ENCODE data around the gene FAM50B. TPM values are rescaled to one million over a fixed set of nuclear protein-coding genes. Genes with fewer than 3 reads are reported as not detected.

The FAM50B gene
- polyA plus RNA-seq, 4 donors = 9.3 to 13.0 (median 11.1) TPM

DNA sequence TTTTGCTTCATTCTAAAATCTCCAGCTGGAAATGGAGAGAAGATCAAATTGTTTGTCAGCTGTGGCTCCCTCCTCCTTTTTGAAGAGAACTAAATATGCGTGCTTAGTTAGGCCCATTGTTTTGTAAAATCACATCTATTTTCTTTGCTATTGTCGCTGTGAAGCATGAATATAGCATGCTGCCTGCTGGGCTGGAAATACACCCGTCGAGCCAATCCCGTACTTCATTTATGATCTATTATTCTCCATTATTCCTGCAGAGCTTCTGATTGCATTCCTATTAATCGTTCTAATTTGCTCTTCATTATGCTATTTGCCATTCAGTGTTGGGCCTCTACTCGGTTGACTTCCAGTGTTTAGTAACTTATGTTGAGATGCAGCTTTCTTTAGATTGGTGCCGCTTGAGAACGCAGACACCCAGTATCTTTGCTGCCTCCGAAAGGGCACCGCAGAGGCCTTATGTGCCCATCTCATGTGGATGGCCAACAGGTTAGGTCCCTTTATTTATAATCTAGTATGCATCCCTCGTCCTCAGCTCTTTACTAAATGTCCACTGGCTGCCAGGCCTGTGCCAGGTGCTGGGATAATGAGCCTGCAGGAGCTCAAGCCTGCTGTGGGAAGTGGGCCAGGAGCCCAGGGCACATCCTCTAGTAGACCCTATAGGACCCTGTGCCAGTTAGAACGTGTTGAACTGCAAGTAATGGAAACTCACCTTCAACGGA lies 45.6 kb downstream of the FAM50B start:
- Histone ChIP-seq H3K27ac (ENCODE audit: low read depth in 1 of 3, low read length in 2 of 3) (no peak overlapping the region), H3K27me3 (ENCODE audit: control insufficient read depth in 3 of 3, insufficient read depth in 3 of 3, low read length in 3 of 3) (no peaks in the 10 kb centered on the region), H3K4me3 (ENCODE audit: low read depth in 1 of 3, low read length in 3 of 3) (no peak overlapping the region), H3K9me3 (ENCODE audit: control insufficient read depth in 2 of 2, insufficient read depth in 1 of 2, low read depth in 1 of 2, low read length in 1 of 2) (peaks cover 0 to 9% of the 10 kb centered on the region in 2 donors), H3K36me3 (ENCODE audit: control insufficient read depth in 3 of 3, insufficient read depth in 2 of 3, low read depth in 1 of 3, low read length in 3 of 3) (no peaks in the 10 kb centered on the region), H3K4me1 (ENCODE audit: control insufficient read depth in 3 of 3, insufficient read depth in 2 of 3, low read depth in 1 of 3, low read length in 2 of 3) (peaks cover 0 to 34% (median 0%) of the 10 kb centered on the region in 3 donors)
- no peak for DNase-seq
- FAIRE-seq = no peak
- 88 to 90% (median 88%) methylated on average over 14 of the region's 14 CpGs for WGBS, 3 donors

DNA sequence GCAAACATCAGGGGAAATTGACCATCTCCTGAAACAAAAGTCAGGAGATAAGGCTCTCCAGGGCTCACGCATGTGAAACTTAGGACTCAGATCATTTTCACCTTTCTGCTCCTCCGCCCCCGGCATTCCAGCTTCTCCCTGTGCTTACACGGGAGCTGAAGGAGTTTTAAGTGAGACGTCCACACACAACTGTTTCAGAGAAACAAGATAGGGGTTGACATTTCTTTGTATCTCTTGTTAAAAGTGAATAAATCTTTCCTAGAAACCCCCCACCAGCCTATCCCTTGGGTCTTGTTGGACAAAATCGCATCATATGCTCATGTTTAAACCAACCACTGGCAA lies 46.1 kb downstream of the FAM50B start:
- Histone ChIP-seq H3K9me3 (ENCODE audit: control insufficient read depth in 2 of 2, insufficient read depth in 1 of 2, low read depth in 1 of 2, low read length in 1 of 2) (peaks cover 0 to 9% of the 10 kb centered on the region in 2 donors), H3K36me3 (ENCODE audit: control insufficient read depth in 3 of 3, insufficient read depth in 2 of 3, low read depth in 1 of 3, low read length in 3 of 3) (no peaks in the 10 kb centered on the region), H3K4me1 (ENCODE audit: control insufficient read depth in 3 of 3, insufficient read depth in 2 of 3, low read depth in 1 of 3, low read length in 2 of 3) (peaks cover 0 to 34% (median 0%) of the 10 kb centered on the region in 3 donors), H3K4me3 (ENCODE audit: low read depth in 1 of 3, low read length in 3 of 3) (no peak overlapping the region), H3K27ac (ENCODE audit: low read depth in 1 of 3, low read length in 2 of 3) (no peak overlapping the region), H3K27me3 (ENCODE audit: control insufficient read depth in 3 of 3, insufficient read depth in 3 of 3, low read length in 3 of 3) (no peaks in the 10 kb centered on the region)
- FAIRE-seq = no peak
- 85 to 94% (median 90%) methylated on average over 6 of the region's 6 CpGs for WGBS, 3 donors
- no peak for DNase-seq

- no peak for DNase-seq
- Histone ChIP-seq H3K36me3 (ENCODE audit: control insufficient read depth in 3 of 3, insufficient read depth in 2 of 3, low read depth in 1 of 3, low read length in 3 of 3) (no peaks in the 10 kb centered on the region), H3K27ac (ENCODE audit: low read depth in 1 of 3, low read length in 2 of 3) (no peak overlapping the region), H3K27me3 (ENCODE audit: control insufficient read depth in 3 of 3, insufficient read depth in 3 of 3, low read length in 3 of 3) (no peaks in the 10 kb centered on the region), H3K4me1 (ENCODE audit: control insufficient read depth in 3 of 3, insufficient read depth in 2 of 3, low read depth in 1 of 3, low read length in 2 of 3) (peaks cover 0 to 34% (median 0%) of the 10 kb centered on the region in 3 donors), H3K9me3 (ENCODE audit: control insufficient read depth in 2 of 2, insufficient read depth in 1 of 2, low read depth in 1 of 2, low read length in 1 of 2) (peaks cover 0 to 5% of the 10 kb centered on the region in 2 donors), H3K4me3 (ENCODE audit: low read depth in 1 of 3, low read length in 3 of 3) (no peak overlapping the region)
- 80 to 90% (median 81%) methylated on average over 5 of the region's 5 CpGs for WGBS, 3 donors
- no peak for FAIRE-seq
Measured at GRCh38 chr6:3895805-3896204, 46.6 kb downstream of the FAM50B start.

- no peaks in the 10 kb centered on the region for H3K27me3 ChIP-seq (ENCODE audit: control insufficient read depth in 3 of 3, insufficient read depth in 3 of 3, low read length in 3 of 3)
- FAIRE-seq (no peak), DNase-seq (no peak)
- 93 to 95% (median 94%) methylated on average over 14 of the region's 14 CpGs for WGBS, 3 donors
- no peak overlapping the region for H3K27ac ChIP-seq (ENCODE audit: low read depth in 1 of 3, low read length in 2 of 3)
- H3K36me3 ChIP-seq (ENCODE audit: control insufficient read depth in 3 of 3, insufficient read depth in 2 of 3, low read depth in 1 of 3, low read length in 3 of 3) = no peaks in the 10 kb centered on the region
- H3K9me3 ChIP-seq (ENCODE audit: control insufficient read depth in 2 of 2, insufficient read depth in 1 of 2, low read depth in 1 of 2, low read length in 1 of 2) = peaks cover 0 to 2% of the 10 kb centered on the region in 2 donors
- H3K4me1 ChIP-seq (ENCODE audit: control insufficient read depth in 3 of 3, insufficient read depth in 2 of 3, low read depth in 1 of 3, low read length in 2 of 3) = peaks cover 0 to 17% (median 0%) of the 10 kb centered on the region in 3 donors
- no peak overlapping the region for H3K4me3 ChIP-seq (ENCODE audit: low read depth in 1 of 3, low read length in 3 of 3)
Measured at GRCh38 chr6:3898265-3898994, 49.3 kb downstream of the FAM50B start.

- Histone ChIP-seq H3K4me3 (ENCODE audit: low read depth in 1 of 3, low read length in 3 of 3) (no peak overlapping the region), H3K4me1 (ENCODE audit: control insufficient read depth in 3 of 3, insufficient read depth in 2 of 3, low read depth in 1 of 3, low read length in 2 of 3) (peaks cover 0 to 12% (median 0%) of the 10 kb centered on the region in 3 donors), H3K9me3 (ENCODE audit: control insufficient read depth in 2 of 2, insufficient read depth in 1 of 2, low read depth in 1 of 2, low read length in 1 of 2) (no peaks in the 10 kb centered on the region), H3K27ac (ENCODE audit: low read depth in 1 of 3, low read length in 2 of 3) (no peak overlapping the region), H3K36me3 (ENCODE audit: control insufficient read depth in 3 of 3, insufficient read depth in 2 of 3, low read depth in 1 of 3, low read length in 3 of 3) (no peaks in the 10 kb centered on the region), H3K27me3 (ENCODE audit: control insufficient read depth in 3 of 3, insufficient read depth in 3 of 3, low read length in 3 of 3) (no peaks in the 10 kb centered on the region)
- DNase-seq (no peak), FAIRE-seq (no peak)
- WGBS, 3 donors = 90 to 93% (median 93%) methylated on average over 9 of the region's 9 CpGs
Measured at GRCh38 chr6:3899061-3899460, 49.9 kb downstream of the FAM50B start.

DNA sequence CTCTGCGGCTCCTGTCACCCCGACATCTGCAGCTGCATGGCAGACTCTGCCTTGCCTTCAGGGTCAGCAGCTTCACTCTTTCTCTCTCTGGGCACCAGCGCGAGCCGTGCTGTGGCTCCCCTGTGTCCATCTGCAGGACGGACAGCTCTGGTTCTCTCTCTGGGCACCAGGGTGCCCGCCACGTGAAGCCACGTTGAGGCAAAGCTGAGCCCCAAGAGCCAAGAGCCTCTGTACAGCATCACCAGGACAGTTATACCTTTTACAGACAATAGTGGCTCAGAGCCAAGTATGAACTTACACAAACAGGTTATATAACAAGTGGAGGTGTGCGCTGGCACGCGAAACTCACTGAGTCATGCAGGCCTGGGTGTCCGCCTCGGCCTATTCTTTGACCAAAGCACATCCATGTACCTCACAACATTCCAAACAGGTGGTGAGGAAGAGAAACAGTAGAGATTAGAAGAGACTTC lies 50.8 kb downstream of the FAM50B start:
- peaks cover 0 to 4% (median 0%) of the 10 kb centered on the region in 3 donors for H3K4me1 ChIP-seq (ENCODE audit: control insufficient read depth in 3 of 3, insufficient read depth in 2 of 3, low read depth in 1 of 3, low read length in 2 of 3)
- peak in 1 of 2 donors; percentile 56 for DNase-seq

More for the DNA sequence above, 50.8 kb downstream of the FAM50B start:
- WGBS, 3 donors = 22 to 78% (median 53%) methylated on average over 14 of the region's 14 CpGs
- no peaks in the 10 kb centered on the region for H3K27me3 ChIP-seq (ENCODE audit: control insufficient read depth in 3 of 3, insufficient read depth in 3 of 3, low read length in 3 of 3)
- no peak overlapping the region for H3K4me3 ChIP-seq (ENCODE audit: low read depth in 1 of 3, low read length in 3 of 3)
- H3K27ac ChIP-seq (ENCODE audit: low read depth in 1 of 3, low read length in 2 of 3) = no peak overlapping the region
- H3K36me3 ChIP-seq (ENCODE audit: control insufficient read depth in 3 of 3, insufficient read depth in 2 of 3, low read depth in 1 of 3, low read length in 3 of 3) = no peaks in the 10 kb centered on the region
- no peaks in the 10 kb centered on the region for H3K9me3 ChIP-seq (ENCODE audit: control insufficient read depth in 2 of 2, insufficient read depth in 1 of 2, low read depth in 1 of 2, low read length in 1 of 2)
- FAIRE-seq = no peak

Other genes starting within 250 kb of the FAM50B start
- 10 to 100 TPM; 21.6 to 97.5 (median 63.4) TPM for gene PXDC1, start 97.7 kb upstream of the FAM50B start, polyA plus RNA-seq
- under 1 TPM in 2 of 4 donors, not detected in 2; 0.04 to 0.65 TPM for gene FAM217A, start 229.8 kb downstream of the FAM50B start, polyA plus RNA-seq

Data from small intestine (tissue), 7 donors.